HG03095 (cell line): Measurements from ENCODE around the gene BABAM2.

Experiments
- ATAC-seq: cut with Tn5 transposase; IDR thresholded peaks from one replicate; pipeline ENCODE4 v1.9.1; 2021; ENCODE audit warnings: moderate library complexity; ENCODE audit not compliant: unreplicated experiment

The BABAM2 gene

DNA sequence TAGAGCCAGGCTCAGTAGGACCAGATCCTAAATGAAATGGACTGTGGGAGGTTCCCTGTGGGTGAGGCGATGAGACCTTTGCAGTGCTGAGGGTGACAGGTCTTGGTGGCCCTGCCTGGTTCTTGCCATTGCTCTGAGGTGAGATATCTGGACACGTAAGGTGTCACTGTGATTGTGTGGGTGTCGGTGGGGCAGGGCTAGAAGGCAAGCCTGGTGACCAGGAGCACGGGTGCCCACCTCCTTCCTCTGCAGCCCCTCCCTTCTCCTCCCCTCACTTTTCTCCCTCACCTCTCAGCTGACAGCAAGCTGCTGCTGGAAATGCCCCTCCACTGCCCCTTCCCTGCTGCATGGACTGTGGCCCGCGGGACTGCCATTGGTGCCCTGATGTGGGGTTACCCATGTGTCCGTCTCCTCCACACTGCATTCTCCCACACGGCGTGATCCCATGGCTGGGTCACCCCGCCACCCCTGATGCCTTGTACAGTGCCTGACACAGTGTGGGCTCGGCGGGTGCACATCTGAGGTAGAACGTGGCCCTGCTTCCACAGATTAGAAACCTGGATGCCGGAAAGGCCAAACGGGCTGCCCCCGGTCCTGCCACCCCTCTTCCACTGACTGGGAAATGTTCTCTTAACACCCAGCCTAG lies 446.6 kb downstream of the BABAM2 start:
- no peak for ATAC-seq

DNA sequence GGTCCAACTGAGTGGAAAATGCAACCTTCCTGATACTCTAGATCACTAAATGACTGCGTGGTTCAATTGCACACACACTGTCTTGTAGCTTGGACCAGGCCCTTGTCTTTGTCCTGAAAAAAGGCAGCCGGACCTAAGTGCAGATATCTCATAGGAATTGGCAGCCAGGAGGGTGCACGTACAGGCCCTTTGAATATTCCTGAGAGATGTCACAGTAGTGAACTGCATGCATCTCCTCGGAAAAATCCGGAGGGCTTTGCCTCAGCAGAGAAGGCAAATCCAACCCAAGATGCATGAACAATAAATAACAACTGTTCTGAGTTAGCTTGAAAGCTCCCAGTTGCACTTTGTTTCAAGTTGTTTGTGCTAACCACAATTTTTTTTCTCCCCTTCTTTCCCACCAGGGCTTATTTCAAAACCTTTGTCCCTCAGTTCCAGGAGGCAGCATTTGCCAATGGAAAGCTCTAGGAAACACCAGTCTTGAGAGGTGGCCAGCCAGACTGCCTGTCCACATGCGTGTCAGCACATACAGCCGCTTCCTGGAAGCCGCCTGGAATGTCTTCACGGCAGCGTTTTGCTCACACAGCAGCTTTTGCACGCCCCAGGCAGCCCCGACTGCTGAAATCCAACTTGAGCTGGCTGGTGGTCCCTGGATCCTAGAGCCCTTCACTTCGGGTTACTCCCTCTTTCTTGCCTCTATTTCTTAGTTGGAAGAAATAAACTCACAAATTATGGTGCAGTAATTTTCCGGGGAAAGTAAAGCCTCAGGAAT lies 447.7 kb downstream of the BABAM2 start:
- no peak for ATAC-seq

GRCh38 chr2:28338831-28339321 lies 448.3 kb downstream of the BABAM2 start:
- no peak for ATAC-seq

- no peak for ATAC-seq
Observed at GRCh38 chr2:28339516-28340175, 449.1 kb downstream of the BABAM2 start.

- ATAC-seq: no peak
Observed at GRCh38 chr2:28340312-28341202, 450.0 kb downstream of the BABAM2 start.

DNA sequence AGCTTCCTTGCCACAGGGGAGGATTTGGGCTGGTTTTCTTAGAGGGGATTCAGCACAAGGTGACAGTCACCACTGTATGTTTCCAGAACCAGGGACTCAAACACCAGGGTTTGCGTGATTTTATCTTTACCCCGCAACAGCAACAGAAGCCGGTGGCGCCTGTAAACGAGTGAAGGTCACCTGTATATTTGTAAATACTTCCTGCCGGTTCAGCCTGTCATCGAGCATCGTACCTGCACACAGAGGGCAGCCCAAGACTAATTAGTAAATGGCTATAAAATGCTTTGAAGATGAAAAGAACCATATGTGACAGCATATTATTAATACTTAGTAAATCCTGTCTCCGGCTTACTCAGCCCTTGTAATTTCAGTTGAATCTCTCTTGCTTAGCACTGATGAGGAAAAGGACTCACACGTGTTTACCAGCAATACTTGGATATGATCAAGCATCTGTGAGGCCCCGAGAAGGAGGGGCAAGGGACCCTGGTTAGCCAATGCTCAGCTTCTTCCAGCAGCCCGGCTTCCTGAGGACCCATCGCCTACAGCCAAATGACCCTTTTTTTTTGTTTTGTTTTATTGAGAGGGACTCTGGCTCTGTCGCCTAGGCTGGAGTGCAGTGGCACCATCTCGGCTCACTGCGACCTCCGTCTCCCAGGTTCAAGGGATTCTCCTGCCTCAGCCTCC lies 450.8 kb downstream of the BABAM2 start:
- no peak for ATAC-seq

GRCh38 chr2:28342081-28342967 lies 451.8 kb downstream of the BABAM2 start:
- ATAC-seq: no peak

GRCh38 chr2:28343184-28343942 lies 452.8 kb downstream of the BABAM2 start:
- ATAC-seq: no peak

DNA sequence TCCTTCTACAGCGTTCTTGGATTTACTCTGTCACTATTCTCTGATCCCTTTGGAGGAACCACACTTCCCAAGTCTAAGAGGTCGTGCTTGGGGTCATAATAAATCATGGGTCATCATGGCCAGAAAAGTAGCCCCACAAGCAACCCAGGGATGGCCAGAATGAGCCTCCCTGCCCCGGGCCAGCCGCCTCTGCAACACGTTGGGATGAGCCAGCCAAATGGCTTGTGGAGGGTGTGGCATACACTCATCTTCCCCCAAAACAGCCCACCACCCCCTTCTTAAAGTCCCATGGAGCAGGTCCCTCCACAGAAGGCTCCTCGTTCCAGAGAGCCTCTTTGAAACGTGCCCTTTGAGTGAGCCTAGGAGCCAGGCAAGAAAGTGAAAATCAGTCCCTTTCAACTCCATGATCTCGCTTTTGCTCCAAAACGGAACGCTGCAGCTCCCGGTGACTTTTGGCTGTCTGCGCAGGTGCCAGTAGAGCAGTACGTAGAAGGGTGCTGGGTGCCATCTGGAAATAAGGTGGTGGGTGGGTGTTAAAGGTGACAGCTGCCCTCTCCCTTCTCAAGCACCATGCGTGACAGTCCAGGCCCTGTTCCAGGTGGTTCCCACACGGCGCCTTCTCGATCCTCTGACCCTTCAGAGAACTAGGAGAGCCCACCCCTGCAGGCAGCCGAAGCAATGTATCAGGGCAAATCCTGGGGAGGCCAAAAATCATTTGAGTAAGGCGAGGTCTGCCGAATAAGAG lies 453.6 kb downstream of the BABAM2 start:
- no peak for ATAC-seq

- no peak for ATAC-seq
Observed at GRCh38 chr2:28344756-28345373, 454.3 kb downstream of the BABAM2 start.

- no peak for ATAC-seq
Observed at GRCh38 chr2:28345619-28346018, 455.1 kb downstream of the BABAM2 start.

DNA sequence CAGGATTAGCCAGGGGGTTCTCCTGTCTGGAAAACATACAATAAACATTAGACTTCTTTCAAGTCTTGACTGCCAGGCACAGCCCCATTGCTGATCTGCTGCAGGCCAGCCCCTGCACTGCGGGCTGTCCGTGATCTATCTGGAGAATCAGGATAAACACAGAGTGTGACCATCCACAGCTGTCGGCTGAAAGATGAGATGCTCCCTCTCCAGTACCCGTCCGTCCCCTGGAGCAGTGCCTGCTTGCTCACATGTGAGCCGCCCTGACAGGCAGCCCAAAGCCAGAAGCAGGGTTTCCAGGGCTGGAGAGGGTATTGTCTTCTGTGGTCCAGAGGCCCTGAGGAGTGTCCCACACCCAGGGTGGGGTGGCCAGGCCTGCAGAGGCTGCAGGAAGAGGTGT lies 456.1 kb downstream of the BABAM2 start:
- ATAC-seq: no peak

GRCh38 chr2:28347193-28347592 lies 456.7 kb downstream of the BABAM2 start:
- no peak for ATAC-seq

- ATAC-seq: no peak
Observed at GRCh38 chr2:28347596-28347995, 457.1 kb downstream of the BABAM2 start.

- ATAC-seq: no peak
Observed at GRCh38 chr2:28348149-28348567, 457.6 kb downstream of the BABAM2 start.

DNA sequence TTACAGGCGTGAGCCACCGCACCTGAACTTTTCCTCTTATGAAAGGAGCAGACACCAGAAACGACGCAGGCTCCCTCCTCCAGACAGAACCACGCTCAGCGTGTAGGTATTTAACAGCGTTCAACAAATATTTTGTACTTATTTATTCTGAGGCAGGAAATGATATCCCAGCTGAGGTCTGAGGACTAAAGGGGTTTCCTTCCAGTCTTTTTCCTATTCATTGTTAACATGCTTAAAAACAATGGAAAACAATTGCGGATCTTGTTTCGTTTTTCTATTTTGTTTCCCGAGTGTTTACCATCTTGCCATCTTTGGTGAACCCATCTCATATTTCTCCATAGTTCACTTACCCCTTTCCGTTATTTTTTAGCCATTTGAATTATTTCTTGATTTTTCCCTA lies 458.4 kb downstream of the BABAM2 start:
- ATAC-seq: no peak

GRCh38 chr2:28349546-28350165 lies 459.1 kb downstream of the BABAM2 start:
- ATAC-seq: no peak
